ENCODE results near the gene THRB.

DNA sequence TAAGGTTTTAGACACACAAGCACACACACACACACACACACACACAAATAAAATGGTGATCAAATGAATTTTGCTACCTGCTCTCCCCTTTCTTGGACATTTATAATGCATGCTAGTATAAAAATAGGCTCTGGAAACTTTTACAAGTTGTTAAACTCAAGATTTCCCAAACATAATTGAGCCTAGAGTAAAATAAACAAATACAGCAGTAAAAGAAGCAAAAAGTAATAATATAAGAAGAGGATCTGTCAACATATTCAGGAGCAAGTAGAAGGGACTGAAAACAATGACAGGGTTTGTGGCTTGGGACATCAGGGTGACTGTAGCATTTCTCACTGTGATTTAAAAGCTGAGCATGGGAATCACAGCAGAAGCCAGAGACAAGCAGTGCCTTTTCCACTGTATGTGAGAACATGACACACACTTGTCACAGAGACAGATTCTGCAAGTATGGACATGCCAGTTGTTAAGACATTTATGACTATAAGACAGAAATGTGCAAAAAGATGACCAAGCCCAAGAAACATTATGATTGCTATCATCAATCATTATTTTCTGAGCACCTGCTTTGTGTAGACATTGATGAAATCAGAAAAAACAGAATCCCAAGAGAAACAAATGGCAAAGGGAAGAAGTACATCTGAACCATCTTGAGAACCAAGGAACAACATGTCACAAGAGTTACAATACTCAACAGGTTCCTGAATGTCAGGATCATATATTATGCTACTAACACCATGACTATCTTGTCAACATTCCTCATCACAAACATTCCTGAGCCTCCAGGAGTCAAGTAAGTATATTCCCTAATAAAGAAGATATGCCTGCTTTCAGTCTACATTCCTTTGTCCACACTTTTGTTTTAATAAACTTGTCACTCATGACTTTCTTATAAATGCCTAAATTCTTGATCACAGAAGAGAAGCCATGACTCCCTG, 7.1 kb downstream of the THRB start:
- no peak for TF ChIP-seq EZH2 (IDR thresholded peaks at IDR 0.05)
- no peak for TF ChIP-seq POLR2AphosphoS5 (IDR thresholded peaks at IDR 0.05; ENCODE audit: borderline replicate concordance, low read depth, low read length)
- no peak for TF ChIP-seq FOXP2 (optimal IDR thresholded peaks at IDR 0.05; ENCODE audit: control extremely low read depth, extremely low read length, insufficient read depth)
